Measurements from ENCODE around the gene PLB1.

GRCh38 chr2:28526527-28527132 is 30.8 kb downstream of the PLB1 start:
- TF ChIP-seq, protein P1, sequence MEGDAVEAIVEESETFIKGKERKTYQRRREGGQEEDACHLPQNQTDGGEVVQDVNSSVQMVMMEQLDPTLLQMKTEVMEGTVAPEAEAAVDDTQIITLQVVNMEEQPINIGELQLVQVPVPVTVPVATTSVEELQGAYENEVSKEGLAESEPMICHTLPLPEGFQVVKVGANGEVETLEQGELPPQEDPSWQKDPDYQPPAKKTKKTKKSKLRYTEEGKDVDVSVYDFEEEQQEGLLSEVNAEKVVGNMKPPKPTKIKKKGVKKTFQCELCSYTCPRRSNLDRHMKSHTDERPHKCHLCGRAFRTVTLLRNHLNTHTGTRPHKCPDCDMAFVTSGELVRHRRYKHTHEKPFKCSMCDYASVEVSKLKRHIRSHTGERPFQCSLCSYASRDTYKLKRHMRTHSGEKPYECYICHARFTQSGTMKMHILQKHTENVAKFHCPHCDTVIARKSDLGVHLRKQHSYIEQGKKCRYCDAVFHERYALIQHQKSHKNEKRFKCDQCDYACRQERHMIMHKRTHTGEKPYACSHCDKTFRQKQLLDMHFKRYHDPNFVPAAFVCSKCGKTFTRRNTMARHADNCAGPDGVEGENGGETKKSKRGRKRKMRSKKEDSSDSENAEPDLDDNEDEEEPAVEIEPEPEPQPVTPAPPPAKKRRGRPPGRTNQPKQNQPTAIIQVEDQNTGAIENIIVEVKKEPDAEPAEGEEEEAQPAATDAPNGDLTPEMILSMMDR (IDR thresholded peaks at IDR 0.05) = no peak
- no peak for TF ChIP-seq POLR2A (IDR thresholded peaks at IDR 0.05)

All from right lobe of liver (tissue), 4 donors.